AG04450 (cell line): ENCODE measurements around the gene HAUS5. TPM values are rescaled to one million over a fixed set of nuclear protein-coding genes. Genes with fewer than 3 reads are reported as not detected.

Experiments used
- polyA plus RNA-seq: library from polyadenylated mRNA; depleted of rRNA; stranded (reverse); fragments of >200 nt; gene quantifications from 2 replicates; pipeline ENCODE4 v1.2.3, GENCODE V29; 2011; rRNA removed

The HAUS5 gene
- polyA plus RNA-seq, 1 experiment, result 1.9 TPM

Other genes with a start within 250 kb of the HAUS5 start
- not detected in 2 replicates for gene GPR42, start 241.7 kb upstream of the HAUS5 start, polyA plus RNA-seq
- not detected in 2 replicates for gene FFAR2, start 164.5 kb upstream of the HAUS5 start, polyA plus RNA-seq
- gene KRTDAP, start 122.3 kb upstream of the HAUS5 start, polyA plus RNA-seq, result not detected in 2 replicates
- gene DMKN, start 99.1 kb upstream of the HAUS5 start, polyA plus RNA-seq, result 1.3 and 1.6 TPM in 2 replicates
- gene SBSN, start 84.4 kb upstream of the HAUS5 start, polyA plus RNA-seq, result 1.8 and 2.1 TPM in 2 replicates
- not detected in 2 replicates for gene GAPDHS, start 79.3 kb upstream of the HAUS5 start, polyA plus RNA-seq
- gene TMEM147, start 67.1 kb upstream of the HAUS5 start, polyA plus RNA-seq, result 88.7 and 116 TPM in 2 replicates
- not detected in 2 replicates for gene ATP4A, start 49.1 kb upstream of the HAUS5 start, polyA plus RNA-seq
- not detected in 2 replicates for gene PMIS2, start 26.6 kb upstream of the HAUS5 start, polyA plus RNA-seq
- gene RBM42, start 16.3 kb downstream of the HAUS5 start, polyA plus RNA-seq, result 33.4 and 35.6 TPM in 2 replicates
- 0.33 and 0.36 TPM in 2 replicates for gene ETV2, start 29.0 kb downstream of the HAUS5 start, polyA plus RNA-seq
- gene COX6B1, start 35.6 kb downstream of the HAUS5 start, polyA plus RNA-seq, result 398 and 527 TPM in 2 replicates
- 0.07 TPM in 1 of 2 replicates, not detected in the other for gene UPK1A, start 53.8 kb downstream of the HAUS5 start, polyA plus RNA-seq
- gene ZBTB32, start 91.8 kb downstream of the HAUS5 start, polyA plus RNA-seq, result not detected in 2 replicates
- 6.1 and 8.7 TPM in 2 replicates for gene KMT2B, start 105.3 kb downstream of the HAUS5 start, polyA plus RNA-seq
- gene IGFLR1, start 129.7 kb downstream of the HAUS5 start, polyA plus RNA-seq, result 1.3 and 2.0 TPM in 2 replicates
- 10.2 and 11.8 TPM in 2 replicates for gene U2AF1L4, start 132.7 kb downstream of the HAUS5 start, polyA plus RNA-seq
- gene PSENEN, start 132.9 kb downstream of the HAUS5 start, polyA plus RNA-seq, result 41.0 and 52.7 TPM in 2 replicates
- gene LIN37, start 135.8 kb downstream of the HAUS5 start, polyA plus RNA-seq, result 5.5 and 7.6 TPM in 2 replicates
- 31.7 and 46.5 TPM in 2 replicates for gene HSPB6, start 144.3 kb downstream of the HAUS5 start, polyA plus RNA-seq
- gene PROSER3, start 145.4 kb downstream of the HAUS5 start, polyA plus RNA-seq, result 5.2 and 7.1 TPM in 2 replicates
- 0.82 and 1.2 TPM in 2 replicates for gene ARHGAP33, start 162.8 kb downstream of the HAUS5 start, polyA plus RNA-seq
- gene PRODH2, start 200.1 kb downstream of the HAUS5 start, polyA plus RNA-seq, result not detected in 2 replicates
- not detected in 2 replicates for gene NPHS1, start 239.8 kb downstream of the HAUS5 start, polyA plus RNA-seq
- gene KIRREL2, start 244.2 kb downstream of the HAUS5 start, polyA plus RNA-seq, result not detected in 2 replicates